ENCODE results near the gene CERK.

DNA sequence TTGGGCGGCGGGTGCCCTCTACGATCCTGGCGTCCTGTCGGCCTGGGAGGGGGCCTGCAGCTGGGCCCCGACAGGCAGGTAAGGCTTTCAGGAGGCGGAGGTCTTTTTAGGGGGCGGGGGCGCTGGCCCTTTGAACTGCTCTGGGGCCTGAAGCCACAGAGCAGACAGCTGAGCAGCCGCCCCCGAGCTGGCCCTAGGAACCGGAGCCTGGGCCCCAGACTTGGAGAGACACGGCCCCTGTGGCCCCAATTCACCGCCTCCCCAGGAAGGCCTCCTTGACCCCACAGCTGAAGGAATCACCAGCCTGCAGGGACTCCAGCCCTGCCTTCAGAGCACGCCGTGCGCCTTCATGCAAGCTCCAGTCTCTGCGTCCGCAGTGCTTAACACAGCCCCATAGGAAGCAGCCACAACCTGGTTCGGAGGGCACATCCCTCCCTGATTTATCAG is 618 bp upstream of the CERK start:
- TF ChIP-seq POLR2A (IDR thresholded peaks at IDR 0.05; ENCODE audit: low read length) (no peak), GATA1 (IDR thresholded peaks at IDR 0.05; ENCODE audit: low read depth, low read length) (no peak)
